Body of pancreas (tissue), 4 donors: ENCODE data around the gene AIFM2. TPM values are rescaled to one million over a fixed set of nuclear protein-coding genes. Genes with fewer than 3 reads are reported as not detected.
"Not testable (repeated sequence)": the region's sequence is repeated elsewhere in the genome, so short reads cannot be mapped to it uniquely, and the experiment has no call there.

Experiments used
- ATAC-seq: fragments of 150-250 bp; one replicate; pipeline ENCODE4 v1.9.1; 2016
- DNase-seq, 4 donors: peaks; one replicate each; pipeline ENCODE4 v3.0.0-alpha.2; 2019
- H3K27ac ChIP-seq, 4 donors: fragments of 200-600 bp; sonication (generic); 1 replicate in 3 of 4; 2 replicates in 1 of 4; pipeline versions ENCODE4 v1.5.1 to v1.6.1; 2016 to 2019; ENCODE audit warnings: mild to moderate bottlenecking in 1 of 4, mixed read lengths in 1 of 4, moderate library complexity in 1 of 4
- H3K27me3 ChIP-seq, 2 donors: fragments of 200-600 bp; sonication (generic); one replicate each; pipeline ENCODE4 v1.6.0; 2016; ENCODE audit warnings: mild to moderate bottlenecking in 1 of 2
- H3K36me3 ChIP-seq, 2 donors: fragments of 200-600 bp; sonication (generic); replicated peaks in 1 of 2; 2 replicates each; pipeline ENCODE4 v1.5.1; 2016; ENCODE audit warnings: low read depth in 2 of 2; ENCODE audit not compliant: insufficient read depth in 1 of 2
- H3K4me1 ChIP-seq: fragments of 200-600 bp; sonication (generic); one replicate; pipeline ENCODE4 v1.6.0; 2016
- H3K4me3 ChIP-seq, 2 donors: fragments of 200-600 bp; sonication (generic); 1 replicate in 1 of 2; 2 replicates in 1 of 2; pipeline ENCODE4 v1.5.1; 2016 to 2019
- H3K9me3 ChIP-seq, 3 donors: fragments of 200-600 bp; sonication (generic); 1 replicate in 2 of 3; 2 replicates in 1 of 3; pipeline ENCODE4 v1.5.1; 2016
- CTCF ChIP-seq, 7 experiments: fragments of 450-650 bp in 4 of 7; fragments of 200-600 bp in 3 of 7; sonication (generic) in 3 of 7; IDR thresholded peaks; one replicate each; pipeline ENCODE4 v1.5.1; 2016 to 2019; ENCODE audit warnings: antibody characterized with exemption in 7 of 7
- POLR2A ChIP-seq, 3 donors: fragments of 450-650 bp; IDR thresholded peaks; one replicate each; pipeline ENCODE4 v1.6.1; 2016; ENCODE audit warnings: antibody characterized with exemption in 3 of 3, mild to moderate bottlenecking in 2 of 3
- WGBS, 2 donors: methylation state at CpG; one replicate each; pipeline ENCODE4 v1.1.5; 2017; 5-methylcytosine and 5-hydroxymethylcytosine counted together
- intact Hi-C: fragments of 100-400 bp; cut with DNase I; formaldehyde crosslinking; loops from one replicate; pipeline ENCODE4 v1.15.1; 2023
- total RNA-seq, 2 donors: library from RNA; depleted of rRNA; stranded (reverse); fragments of >200 nt; gene quantifications; one replicate each; pipeline ENCODE4 v1.1.0, GENCODE V29; 2016

Gene AIFM2
- 10 to 100 TPM in 1 of 2 donors, 1 to 10 TPM in 1; 4.2 to 12.2 TPM for total RNA-seq

- Histone ChIP-seq H3K36me3 (no peaks in the 10 kb centered on the region), H3K27ac (peak within 1 kb of the TSS in 3 of 4 donors; percentile 61 to 73 (median 70)), H3K9me3 (no peaks in the 10 kb centered on the region), H3K27me3 (no peaks in the 10 kb centered on the region), H3K4me3 (peak within 1 kb of the TSS; percentile 20 to 47), H3K4me1 (peaks cover 17% of the 10 kb centered on the region)
- ATAC-seq, result peak; percentile 88
- DNase-seq, result peak; percentile 80 to 90 (median 84)
- TF ChIP-seq POLR2A (IDR thresholded peaks at IDR 0.05) (peak; percentile 20 to 65 (median 54)), CTCF (IDR thresholded peaks at IDR 0.05) (peak in 5 of 7 experiments; percentile 8 to 30 (median 21))
- WGBS, 2 donors, result 6 to 20% methylated on average over 39 to 80 of the region's 80 CpGs
- intact Hi-C loops, result no loop called here
Measured at GRCh38 chr10:70132098-70133029, at the start of gene AIFM2. Gene AIFM2 (minus strand): TSS chr10:70132825. CDS start chr10:70124084, 8,741 bp downstream.

DNA sequence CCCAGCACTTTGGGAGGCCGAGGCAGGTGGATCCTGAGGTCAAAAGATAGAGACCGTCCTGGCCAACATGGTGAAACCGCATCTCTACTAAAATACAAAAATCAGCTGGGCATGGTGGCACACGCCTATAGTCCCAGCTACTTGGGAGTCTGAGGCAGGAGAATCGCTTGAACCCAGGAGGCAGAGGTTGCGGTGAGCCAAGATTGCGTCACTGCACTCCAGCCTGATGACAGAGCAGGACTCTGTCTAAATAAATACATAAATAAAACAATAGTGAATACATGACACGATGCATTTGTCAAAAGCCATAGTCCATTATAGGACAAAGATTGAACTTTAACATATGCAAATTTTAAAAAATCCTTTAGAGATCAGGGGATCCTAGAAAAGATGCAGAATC lies 46.6 kb upstream of the AIFM2 start:
- H3K4me1 ChIP-seq, DNase-seq, ATAC-seq, H3K36me3 ChIP-seq, intact Hi-C loops, H3K27me3 ChIP-seq, H3K9me3 ChIP-seq, H3K4me3 ChIP-seq, H3K27ac ChIP-seq: not testable (repeated sequence)
- WGBS, 2 donors, result 85 to 88% methylated on average over 8 of the region's 8 CpGs

GRCh38 chr10:70178139-70178725 lies 45.6 kb upstream of the AIFM2 start:
- TF ChIP-seq POLR2A (IDR thresholded peaks at IDR 0.05), result no peak
- TF ChIP-seq CTCF (IDR thresholded peaks at IDR 0.05), result no peak
- H3K27ac ChIP-seq, result no peak overlapping the region
- no peaks in the 10 kb centered on the region for H3K9me3 ChIP-seq
- ATAC-seq (no peak), DNase-seq (no peak)
- H3K4me3 ChIP-seq, result no peak overlapping the region
- no peaks in the 10 kb centered on the region for H3K27me3 ChIP-seq
- peaks cover 3% of the 10 kb centered on the region for H3K4me1 ChIP-seq
- intact Hi-C loops, result no loop called here
- WGBS, 2 donors, result 76 to 81% methylated on average over 4 of the region's 4 CpGs
- H3K36me3 ChIP-seq, result no peaks in the 10 kb centered on the region

DNA sequence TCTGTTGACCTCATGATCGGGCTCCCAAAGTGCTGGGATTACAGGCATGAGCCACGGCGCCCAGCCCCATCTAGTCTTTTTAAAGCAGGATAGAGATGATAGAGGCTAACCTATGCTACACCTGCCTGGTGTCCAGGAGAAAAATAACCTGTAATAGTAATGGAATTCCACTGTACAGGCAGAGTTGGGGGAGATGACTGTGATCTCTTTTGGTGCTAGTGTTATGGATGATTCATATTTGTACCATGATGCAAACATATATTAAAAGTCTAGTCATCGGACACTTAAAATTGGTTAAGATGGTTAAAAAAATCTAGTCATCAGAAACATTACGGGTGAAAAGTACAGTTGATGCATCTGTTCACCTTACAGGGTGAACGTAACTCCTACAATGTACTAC lies 43.8 kb upstream of the AIFM2 start:
- TF ChIP-seq CTCF (IDR thresholded peaks at IDR 0.05), result no peak
- TF ChIP-seq POLR2A (IDR thresholded peaks at IDR 0.05), result no peak
- ATAC-seq (no peak), DNase-seq (no peak)
- peaks cover 3% of the 10 kb centered on the region for H3K4me1 ChIP-seq
- no peak overlapping the region for H3K4me3 ChIP-seq
- 81 to 84% methylated on average over 5 of the region's 6 CpGs for WGBS, 2 donors
- H3K27me3 ChIP-seq, result no peaks in the 10 kb centered on the region
- intact Hi-C loops, result no loop called here
- no peaks in the 10 kb centered on the region for H3K36me3 ChIP-seq
- no peak overlapping the region for H3K27ac ChIP-seq
- H3K9me3 ChIP-seq, result no peaks in the 10 kb centered on the region

DNA sequence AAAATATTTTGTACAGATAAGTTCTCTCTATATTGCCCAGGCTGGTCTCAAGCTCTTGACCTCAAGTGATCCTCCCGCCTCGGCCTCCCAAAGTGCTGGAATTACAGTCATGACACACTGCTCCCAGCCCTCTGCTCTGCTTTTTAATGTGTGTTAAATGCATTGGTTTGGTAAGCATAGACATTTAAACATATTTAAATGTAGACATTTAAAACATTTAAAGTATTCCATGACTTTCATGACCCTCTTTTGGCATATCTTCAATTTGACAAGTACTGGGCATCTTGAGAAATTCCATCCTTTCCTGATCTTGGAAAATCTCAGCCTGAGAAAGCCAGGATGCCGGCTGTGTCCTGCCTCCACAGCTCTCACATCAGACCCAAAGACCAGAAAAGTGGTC lies 42.9 kb upstream of the AIFM2 start:
- ATAC-seq, result no peak
- DNase-seq, result no peak
- intact Hi-C loops, result no loop called here
- Histone ChIP-seq H3K4me1 (peaks cover 3% of the 10 kb centered on the region), H3K27me3 (no peaks in the 10 kb centered on the region), H3K36me3 (no peaks in the 10 kb centered on the region), H3K4me3 (no peak overlapping the region), H3K27ac (no peak overlapping the region), H3K9me3 (no peaks in the 10 kb centered on the region)
- TF ChIP-seq CTCF (IDR thresholded peaks at IDR 0.05), result no peak
- no peak for TF ChIP-seq POLR2A (IDR thresholded peaks at IDR 0.05)
- WGBS, 2 donors, result 94 to 96% methylated on average over 3 of the region's 3 CpGs
